IMR-90 (cell line): ENCODE measurements around the gene DHX57.
"Not testable (repeated sequence)": the region's sequence is repeated elsewhere in the genome, so short reads cannot be mapped to it uniquely, and the experiment has no call there.

Experiments
- CHD1 ChIP-seq: IDR thresholded peaks from 2 replicates; pipeline ENCODE4 v1.6.1; 2012; ENCODE audit warnings: low read depth, low read length, improper control_type of control experiment
- CTCF ChIP-seq: conservative IDR thresholded peaks from 2 replicates; pipeline ENCODE4 v1.5.1; 2012; ENCODE audit warnings: mild to moderate bottlenecking, low read depth, low read length, improper control_type of control experiment
- ELK1 ChIP-seq: fragments of 150-350 bp; IDR thresholded peaks from 2 replicates; pipeline ENCODE4 v1.6.1; 2016; ENCODE audit warnings: low read depth, mild to moderate bottlenecking, low read length, moderate library complexity, borderline replicate concordance
- POLR2A ChIP-seq: IDR thresholded peaks from 2 replicates; pipeline ENCODE4 v1.6.1; 2012; ENCODE audit warnings: mild to moderate bottlenecking, low read depth, low read length
- RAD21 ChIP-seq: IDR thresholded peaks from 2 replicates; pipeline ENCODE4 v1.6.1; 2012; ENCODE audit warnings: low read length, improper control_type of control experiment
- USF2 ChIP-seq: fragments of 150-350 bp; IDR thresholded peaks from 2 replicates; pipeline ENCODE4 v1.6.1; 2017; ENCODE audit warnings: mild to moderate bottlenecking, antibody characterized with exemption, low read length, low read depth

- not testable (repeated sequence) for TF ChIP-seq ELK1, CTCF, POLR2A, RAD21, USF2, CHD1
Measured at GRCh38 chr2:38792321-38792720, 83.4 kb downstream of the DHX57 start.
